Measurements from ENCODE around the gene CTIF. TPM values are rescaled to one million over a fixed set of nuclear protein-coding genes. Genes with fewer than 3 reads are reported as not detected.
"Not testable (repeated sequence)": the region's sequence is repeated elsewhere in the genome, so short reads cannot be mapped to it uniquely, and the experiment has no call there.

CTIF gene
- total RNA-seq, 3 donors from 2014 or later, result 13.2 to 50.3 (median 19.6) TPM

GRCh38 chr18:48709371-48710062 lies 170.7 kb downstream of the CTIF start:
- no peaks in the 10 kb centered on the region for H3K36me3 ChIP-seq (ENCODE audit: low read depth)
- DNase-seq (no peak), ATAC-seq (no peak)
- no peak overlapping the region for H3K4me3 ChIP-seq
- TF ChIP-seq CTCF (IDR thresholded peaks at IDR 0.05), result no peak
- H3K4me1 ChIP-seq (ENCODE audit: low read depth), result no peaks in the 10 kb centered on the region
- intact Hi-C loops (cut with DNase I, micrococcal nuclease), result no loop called here
- H3K9me3 ChIP-seq, result no peaks in the 10 kb centered on the region

GRCh38 chr18:48711651-48712486 lies 173.0 kb downstream of the CTIF start:
- Histone ChIP-seq H3K9me3 (no peaks in the 10 kb centered on the region), H3K4me3 (no peak overlapping the region), H3K36me3 (ENCODE audit: low read depth) (no peaks in the 10 kb centered on the region), H3K4me1 (ENCODE audit: low read depth) (peaks cover 13% of the 10 kb centered on the region)
- intact Hi-C loops (cut with DNase I, micrococcal nuclease), result no loop called here
- no peak for TF ChIP-seq CTCF (IDR thresholded peaks at IDR 0.05)
- DNase-seq, result peak in 1 of 3 donors; percentile 38
- peak; percentile 29 for ATAC-seq

DNA sequence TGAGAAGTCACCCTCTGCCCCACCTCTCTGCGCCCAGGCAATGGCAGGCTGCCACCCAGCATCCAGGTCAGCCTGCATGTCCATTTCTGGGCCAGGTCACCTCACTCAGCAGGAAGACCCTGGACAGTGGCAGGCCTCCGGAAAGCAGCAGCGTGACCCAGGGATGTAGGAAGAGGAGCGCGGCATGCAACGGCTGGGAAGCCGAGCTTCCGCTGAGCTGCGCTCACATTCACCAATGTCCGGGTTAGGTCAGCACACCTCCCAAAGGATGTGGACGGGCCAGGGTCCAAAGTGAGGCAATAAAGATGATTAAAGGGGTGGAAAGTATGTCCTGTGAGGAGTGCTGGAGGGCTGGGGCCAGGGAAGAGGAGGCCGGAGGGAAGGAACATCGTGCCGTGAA lies 174.5 kb downstream of the CTIF start:
- Histone ChIP-seq H3K9me3 (no peaks in the 10 kb centered on the region), H3K4me1 (ENCODE audit: low read depth) (peaks cover 13% of the 10 kb centered on the region), H3K36me3 (ENCODE audit: low read depth) (no peaks in the 10 kb centered on the region), H3K4me3 (no peak overlapping the region)
- TF ChIP-seq CTCF (IDR thresholded peaks at IDR 0.05), result no peak
- intact Hi-C loops (cut with DNase I, micrococcal nuclease), result no loop called here
- ATAC-seq (no peak), DNase-seq (no peak)

- peaks cover 13% of the 10 kb centered on the region for H3K4me1 ChIP-seq (ENCODE audit: low read depth)
- H3K4me3 ChIP-seq, result no peak overlapping the region
- no peaks in the 10 kb centered on the region for H3K36me3 ChIP-seq (ENCODE audit: low read depth)
- no peak for TF ChIP-seq CTCF (IDR thresholded peaks at IDR 0.05)
- H3K9me3 ChIP-seq, result no peaks in the 10 kb centered on the region
- ATAC-seq (peak; percentile 64), DNase-seq (peak in 2 of 3 donors; percentile 53 to 59)
- intact Hi-C loops (cut with DNase I, micrococcal nuclease), result no loop called here
Observed at GRCh38 chr18:48714873-48715272, 176.0 kb downstream of the CTIF start.

- TF ChIP-seq CTCF (IDR thresholded peaks at IDR 0.05), result no peak
Observed at GRCh38 chr18:48715711-48716361, 177.0 kb downstream of the CTIF start.

GRCh38 chr18:48717227-48717626 lies 178.4 kb downstream of the CTIF start:
- DNase-seq; intact Hi-C loops (cut with DNase I, micrococcal nuclease); ATAC-seq; H3K4me3 ChIP-seq; H3K9me3 ChIP-seq; H3K36me3 ChIP-seq (ENCODE audit: low read depth): not testable (repeated sequence)
- peaks cover 13% of the 10 kb centered on the region for H3K4me1 ChIP-seq (ENCODE audit: low read depth)

More at GRCh38 chr18:48715711-48716361, 177.0 kb downstream of the CTIF start:
- Histone ChIP-seq H3K4me1 (ENCODE audit: low read depth) (peaks cover 13% of the 10 kb centered on the region), H3K4me3 (no peak overlapping the region), H3K9me3 (no peaks in the 10 kb centered on the region), H3K36me3 (ENCODE audit: low read depth) (no peaks in the 10 kb centered on the region)
- DNase-seq (peak; percentile 65 to 76 (median 75)), ATAC-seq (peak; percentile 85)
- intact Hi-C loops (cut with DNase I, micrococcal nuclease), result no loop called here

Measured in mucosa of descending colon (tissue), 3 donors.